Cardiac septum (tissue), 1 donor: ENCODE results near the gene KIAA0753. TPM values are rescaled to one million over a fixed set of nuclear protein-coding genes. Genes with fewer than 3 reads are reported as not detected.

Experiments used
- DNase-seq: peaks from one replicate; pipeline ENCODE4 v3.0.0-alpha.2; 2020; ENCODE audit warnings: low spot score
- intact Hi-C: fragments of 100-400 bp; cut with DNase I; formaldehyde crosslinking; loops from one replicate; pipeline ENCODE4 v1.14.0; 2022
- total RNA-seq: library from RNA; stranded (reverse); fragmentation: NEBNext Ultra II Directional; extraction: Animal tissue kit (Norgen Biotek cat#: 25700); gene quantifications from one replicate; pipeline ENCODE4 v1.2.1, GENCODE V29; 2021
- donor health status: DM: no; HTN: no; CAD: no.

KIAA0753 gene
- total RNA-seq, 1 donor from 2014 or later, result 7.8 TPM

DNA sequence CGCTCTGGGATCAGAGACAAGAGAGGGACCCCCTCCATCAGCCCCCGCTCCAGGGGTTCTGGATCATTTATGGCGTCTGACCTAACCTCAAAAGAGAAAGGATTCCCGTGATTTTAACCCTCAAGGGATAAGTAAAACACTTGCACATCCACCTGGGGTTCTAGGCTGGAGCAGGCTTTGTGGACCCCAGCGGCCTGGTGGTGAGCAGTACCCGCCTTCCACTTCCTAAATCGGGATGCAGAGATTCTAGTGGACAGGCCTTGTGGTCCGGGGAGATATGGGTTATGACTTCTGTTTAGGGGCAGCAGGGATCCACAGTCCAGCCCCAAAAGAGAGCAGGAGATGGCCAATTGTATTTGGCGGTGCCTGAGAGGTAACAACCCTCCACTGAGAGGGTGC, 83.5 kb downstream of the KIAA0753 start:
- intact Hi-C loops, result loop anchor here (10.0 kb wide), 1 partner anchor 82 kb away; no protein-coding TSS in a partner anchor
- no peak for DNase-seq

DNA sequence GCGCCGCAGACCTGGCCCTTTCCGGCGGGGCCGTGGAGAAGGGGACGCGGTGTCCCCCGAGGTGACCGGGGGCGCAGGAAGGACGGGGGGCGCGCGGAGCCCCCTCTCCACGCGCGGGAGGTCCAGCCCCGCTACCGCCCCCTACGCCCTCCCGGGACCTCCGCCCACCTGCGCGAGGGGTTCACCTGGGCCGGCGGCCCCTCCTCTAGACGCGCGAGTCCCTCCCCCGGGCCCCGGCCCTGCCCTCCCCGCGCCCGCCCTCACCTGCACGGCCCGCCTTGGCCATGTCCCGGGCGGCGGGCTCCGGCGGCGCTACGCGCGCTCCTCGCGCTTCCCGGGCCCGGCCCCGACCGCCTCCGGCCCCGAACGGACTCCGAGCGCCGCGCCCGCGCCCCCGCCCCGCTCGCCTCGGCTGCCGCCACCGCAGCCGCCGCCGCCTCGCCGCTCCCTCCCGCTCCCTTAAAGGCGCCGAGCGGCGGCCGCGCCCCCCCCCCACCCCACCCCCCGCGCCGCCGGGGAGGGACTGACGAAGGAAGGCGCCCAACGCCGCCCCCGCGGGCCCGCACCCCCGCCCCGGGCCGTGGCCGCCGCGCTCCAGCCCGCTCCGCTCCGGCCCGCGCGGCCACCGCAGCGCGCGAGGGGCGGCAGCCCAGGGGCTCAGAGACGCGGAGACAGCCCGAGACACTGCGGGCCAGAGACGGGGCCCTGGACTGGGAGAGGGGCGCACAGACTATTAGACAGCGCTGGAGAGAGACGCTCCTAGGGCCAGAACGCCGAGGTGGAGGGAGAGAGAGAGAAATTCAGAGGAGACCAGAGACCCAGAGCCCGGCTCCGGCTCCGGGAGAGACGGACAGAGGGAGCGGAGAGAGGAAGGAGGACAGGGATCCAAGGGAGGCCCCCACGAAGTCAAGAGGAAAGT, 84.1 kb downstream of the KIAA0753 start, which contains the start of gene PITPNM3:
TSS of gene PITPNM3 (minus strand) at position 435 of the 919 bp plus-strand sequence. CDS start at position 286, 149 bp downstream.
- no peak for DNase-seq
- intact Hi-C loops, result loop anchor here (10.0 kb wide), 1 partner anchor 82 kb away; no protein-coding TSS in a partner anchor

DNA sequence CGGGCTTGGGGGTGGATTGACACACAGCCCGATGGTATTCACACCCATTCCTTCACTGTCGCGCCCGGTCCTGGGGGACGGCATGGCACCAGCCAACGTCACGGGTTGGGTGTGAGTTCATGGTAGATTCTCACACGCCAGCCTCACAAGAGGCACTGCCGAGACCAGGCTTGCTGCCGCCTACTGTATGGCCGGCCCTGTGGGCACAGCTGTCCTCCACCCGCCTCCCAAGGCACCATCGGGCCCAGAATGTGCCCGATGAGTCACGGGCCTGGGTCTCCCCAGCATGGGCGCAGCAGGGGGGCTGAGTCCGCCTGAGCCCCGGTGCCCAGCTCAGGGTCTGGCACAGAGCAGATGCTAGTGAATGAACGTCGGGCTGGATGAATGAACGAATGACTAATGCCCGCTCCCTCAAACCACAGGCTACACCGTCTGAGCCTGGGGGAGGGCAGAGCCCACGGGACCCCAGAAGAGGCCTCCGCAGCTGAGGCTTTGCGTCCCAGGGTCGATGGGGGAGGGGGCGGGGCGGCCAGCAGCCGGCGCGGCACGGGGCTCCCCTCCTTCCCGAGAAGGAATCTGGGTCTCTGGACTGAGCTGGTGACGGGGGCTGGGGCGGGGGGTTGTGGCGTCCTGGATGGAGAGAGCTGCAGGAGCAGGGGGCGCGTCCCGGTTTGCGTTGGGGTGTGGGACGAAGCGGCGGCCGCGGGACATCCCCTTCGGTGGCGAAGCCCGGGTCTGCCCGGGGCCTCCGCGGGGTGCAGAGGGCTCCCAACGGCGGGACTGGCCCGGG, 85.0 kb downstream of the KIAA0753 start:
- intact Hi-C loops, result loop anchor here (10.0 kb wide), 1 partner anchor 81 kb away; no protein-coding TSS in a partner anchor
- DNase-seq, result no peak

DNA sequence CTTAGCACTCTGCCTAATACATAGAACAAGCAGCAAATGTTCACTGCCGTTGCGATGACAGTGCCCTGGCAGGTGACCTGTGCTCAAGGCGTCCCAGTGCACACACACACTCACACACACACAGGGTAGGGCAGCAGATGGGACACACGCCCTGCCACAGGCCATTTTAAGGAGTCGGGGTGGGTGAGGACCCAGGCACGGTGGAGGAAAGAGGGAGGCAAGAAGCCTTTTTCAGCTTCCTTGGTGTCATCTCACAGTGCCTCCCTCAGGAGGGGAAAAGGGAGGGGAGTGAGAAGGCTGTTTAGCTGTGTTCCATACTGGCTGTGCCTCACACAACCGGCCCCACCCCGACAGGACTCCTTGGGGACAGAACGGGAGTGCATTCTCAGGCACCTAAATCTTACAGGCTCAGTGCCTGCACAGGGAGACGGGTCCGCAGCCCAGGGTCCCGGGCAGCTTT, 85.6 kb downstream of the KIAA0753 start:
- intact Hi-C loops, result loop anchor here (10.0 kb wide), 1 partner anchor 80 kb away; no protein-coding TSS in a partner anchor

GRCh38 chr17:6554342-6554741, 86.2 kb downstream of the KIAA0753 start:
- intact Hi-C loops, result loop anchor here (10.0 kb wide), 1 partner anchor 80 kb away; no protein-coding TSS in a partner anchor

More for the DNA sequence above, 85.6 kb downstream of the KIAA0753 start:
- DNase-seq, result no peak

DNA sequence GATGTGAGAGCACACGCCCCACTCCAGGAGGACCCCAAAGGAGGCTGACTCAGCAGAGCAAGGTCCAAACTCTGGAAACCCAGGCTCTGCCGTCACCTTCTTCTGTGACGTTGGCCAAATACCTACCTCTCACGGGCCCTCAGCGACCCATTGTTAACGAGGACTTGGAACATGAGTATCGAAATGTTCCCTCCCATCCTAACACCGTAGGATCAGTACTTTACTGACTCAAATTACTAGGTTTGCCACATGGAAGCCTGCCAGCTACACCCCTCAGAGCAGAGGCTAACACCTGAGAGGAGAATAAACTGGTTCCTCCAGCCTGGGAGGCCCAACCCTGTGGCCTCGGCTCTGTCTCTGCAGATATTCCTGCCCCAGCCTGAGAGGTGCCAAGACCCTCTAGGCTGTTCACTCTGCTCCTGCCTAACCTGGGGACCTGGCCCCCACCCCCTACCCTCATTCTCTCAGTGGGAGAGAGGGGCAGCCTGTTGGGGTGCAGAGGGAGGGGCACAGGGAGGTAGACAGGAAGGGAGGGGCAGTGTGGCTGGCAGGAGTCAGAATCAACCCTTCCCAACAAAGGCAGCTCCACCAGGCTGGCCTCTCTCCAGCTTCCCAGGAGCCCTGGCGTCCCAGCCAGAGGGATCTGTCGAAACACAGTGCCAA, 88.5 kb downstream of the KIAA0753 start:
- intact Hi-C loops, result loop anchor here (10.0 kb wide), 1 partner anchor 77 kb away; no protein-coding TSS in a partner anchor
- DNase-seq, result no peak

More at GRCh38 chr17:6554342-6554741, 86.2 kb downstream of the KIAA0753 start:
- no peak for DNase-seq

GRCh38 chr17:6551356-6551755, 89.2 kb downstream of the KIAA0753 start:
- intact Hi-C loops, result loop anchor here (10.0 kb wide), 1 partner anchor 77 kb away; no protein-coding TSS in a partner anchor

GRCh38 chr17:6549384-6550036, 91.0 kb downstream of the KIAA0753 start:
- DNase-seq, result no peak
- intact Hi-C loops, result loop anchor here (10.0 kb wide), 1 partner anchor 75 kb away; no protein-coding TSS in a partner anchor

More at GRCh38 chr17:6551356-6551755, 89.2 kb downstream of the KIAA0753 start:
- DNase-seq, result no peak

DNA sequence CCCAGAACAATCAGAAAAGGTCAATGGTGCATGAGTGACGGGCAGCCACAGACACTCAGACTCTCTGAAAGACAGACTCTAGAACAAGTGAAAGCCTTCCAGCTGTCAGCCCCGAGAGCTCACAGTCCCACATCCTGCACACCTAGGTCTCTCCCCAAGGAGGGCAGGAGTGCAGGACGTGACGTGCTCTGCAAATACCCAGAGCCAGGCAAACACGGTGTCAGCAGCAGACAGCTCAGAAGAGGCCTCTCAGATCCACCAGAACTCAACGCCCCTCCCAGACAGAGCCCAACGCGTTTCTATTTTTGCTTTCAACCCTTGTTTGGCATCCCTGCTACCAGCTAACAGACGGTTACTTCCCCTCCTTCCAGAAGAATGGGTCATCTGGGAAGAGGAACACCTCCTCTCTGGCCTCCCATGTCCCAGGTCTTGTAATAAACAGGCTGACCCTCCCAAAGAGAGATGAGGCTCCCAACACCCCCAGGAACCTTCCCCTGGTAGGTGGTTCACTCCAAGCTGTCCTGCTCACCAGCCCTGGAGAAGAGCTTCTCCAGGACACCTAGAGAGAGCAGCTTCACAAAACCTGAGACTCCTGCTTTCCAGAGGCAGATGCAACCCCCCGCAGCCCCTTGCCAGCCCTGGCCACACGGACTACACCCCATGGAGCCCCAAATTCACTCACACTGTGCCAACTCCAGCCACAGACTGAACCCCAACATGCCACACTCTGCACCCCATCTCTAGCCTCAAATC, 91.8 kb downstream of the KIAA0753 start:
- intact Hi-C loops, result no loop called here
- DNase-seq, result no peak

DNA sequence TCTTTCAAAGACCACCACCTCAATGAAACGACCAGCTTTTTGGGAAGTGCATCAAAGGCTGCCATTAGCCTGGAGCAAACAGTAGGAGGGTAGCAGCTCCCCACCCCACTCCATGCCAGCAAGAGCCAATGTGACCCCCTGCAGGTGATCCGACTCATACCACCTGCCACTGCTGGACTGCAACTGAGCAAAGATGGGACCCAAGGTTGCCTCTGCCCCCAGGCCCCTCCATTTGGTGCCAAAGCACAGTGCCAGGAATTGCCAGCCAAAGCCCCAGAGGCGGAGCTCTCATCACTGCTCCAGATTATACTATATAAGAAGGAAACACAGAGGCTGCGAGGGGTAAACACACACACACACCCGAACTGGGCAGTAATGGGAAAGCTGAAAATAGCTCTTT, 92.5 kb downstream of the KIAA0753 start:
- intact Hi-C loops, result no loop called here
- no peak for DNase-seq

DNA sequence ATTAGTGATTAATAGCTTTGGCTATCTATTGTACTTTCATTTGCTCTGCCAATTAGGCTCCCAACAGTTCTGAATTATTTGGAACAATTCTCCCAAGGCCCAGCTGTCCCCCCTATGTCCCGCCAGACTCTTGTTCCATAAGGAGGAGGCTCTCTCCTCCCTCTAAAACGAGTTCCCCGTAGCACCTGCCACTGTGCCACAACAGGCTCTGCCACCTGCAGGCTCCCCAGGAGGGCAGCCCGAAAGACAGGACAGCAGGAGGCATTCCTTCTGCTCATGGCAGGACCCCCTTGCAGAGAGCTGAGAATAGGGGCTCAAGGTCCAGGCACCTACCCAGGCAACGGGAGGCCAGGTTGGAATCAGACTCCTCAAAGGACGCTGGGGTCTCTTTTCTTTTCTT, 93.2 kb downstream of the KIAA0753 start:
- no peak for DNase-seq
- intact Hi-C loops, result no loop called here

DNA sequence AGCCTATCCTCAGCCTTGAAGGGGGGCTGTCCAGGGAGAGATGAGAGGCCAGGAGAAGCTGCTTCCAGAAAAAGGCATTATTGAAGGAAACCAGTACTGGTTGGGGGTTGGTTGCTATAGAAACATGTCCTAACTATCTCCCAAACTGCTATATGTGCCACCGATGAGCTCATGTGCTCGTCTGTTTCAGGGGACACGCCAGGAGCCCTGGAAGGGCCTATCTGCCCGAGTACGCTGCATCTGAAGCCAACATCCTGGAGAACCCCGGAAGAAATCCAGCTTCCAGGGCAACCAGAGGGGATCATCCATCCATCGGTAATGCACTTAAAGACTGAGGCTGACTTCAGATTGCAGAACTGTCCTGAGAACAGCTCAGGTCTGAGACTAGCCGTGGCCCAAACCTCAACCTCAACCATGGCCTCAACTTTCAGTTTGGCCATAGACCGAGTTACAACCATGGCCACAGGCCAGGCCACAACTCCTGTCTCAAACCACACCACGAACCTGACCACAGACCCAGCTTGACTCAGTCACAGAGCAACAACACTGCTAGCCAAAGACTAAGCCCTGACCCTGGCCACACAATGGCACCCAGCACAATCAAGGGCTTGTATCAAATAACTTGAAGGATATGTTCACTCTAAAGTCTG, 94.3 kb downstream of the KIAA0753 start:
- DNase-seq, result no peak

DNA sequence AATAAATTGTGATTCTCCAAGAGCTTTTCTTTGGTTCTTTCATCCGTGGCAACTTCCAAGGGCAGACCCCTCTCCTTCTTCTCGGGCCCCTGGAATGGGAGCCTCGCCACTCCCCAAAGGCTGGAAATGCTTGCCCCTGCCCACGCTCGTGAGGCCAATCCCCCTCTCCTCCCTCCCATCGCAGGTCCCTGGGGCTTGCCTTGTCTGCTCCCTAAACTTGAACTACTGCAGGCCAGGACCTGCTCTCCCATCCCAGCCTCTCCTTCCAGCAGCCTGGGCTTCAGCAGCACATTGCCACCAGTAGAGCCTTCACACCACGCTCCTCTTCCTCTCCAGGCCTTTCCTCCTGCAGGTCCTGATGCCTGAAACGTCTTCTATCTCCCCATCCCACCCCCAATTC, 95.2 kb downstream of the KIAA0753 start:
- intact Hi-C loops, result no loop called here
- DNase-seq, result no peak

More for the DNA sequence above, 94.3 kb downstream of the KIAA0753 start:
- intact Hi-C loops, result no loop called here

GRCh38 chr17:6544011-6544370, 96.5 kb downstream of the KIAA0753 start:
- no peak for DNase-seq

DNA sequence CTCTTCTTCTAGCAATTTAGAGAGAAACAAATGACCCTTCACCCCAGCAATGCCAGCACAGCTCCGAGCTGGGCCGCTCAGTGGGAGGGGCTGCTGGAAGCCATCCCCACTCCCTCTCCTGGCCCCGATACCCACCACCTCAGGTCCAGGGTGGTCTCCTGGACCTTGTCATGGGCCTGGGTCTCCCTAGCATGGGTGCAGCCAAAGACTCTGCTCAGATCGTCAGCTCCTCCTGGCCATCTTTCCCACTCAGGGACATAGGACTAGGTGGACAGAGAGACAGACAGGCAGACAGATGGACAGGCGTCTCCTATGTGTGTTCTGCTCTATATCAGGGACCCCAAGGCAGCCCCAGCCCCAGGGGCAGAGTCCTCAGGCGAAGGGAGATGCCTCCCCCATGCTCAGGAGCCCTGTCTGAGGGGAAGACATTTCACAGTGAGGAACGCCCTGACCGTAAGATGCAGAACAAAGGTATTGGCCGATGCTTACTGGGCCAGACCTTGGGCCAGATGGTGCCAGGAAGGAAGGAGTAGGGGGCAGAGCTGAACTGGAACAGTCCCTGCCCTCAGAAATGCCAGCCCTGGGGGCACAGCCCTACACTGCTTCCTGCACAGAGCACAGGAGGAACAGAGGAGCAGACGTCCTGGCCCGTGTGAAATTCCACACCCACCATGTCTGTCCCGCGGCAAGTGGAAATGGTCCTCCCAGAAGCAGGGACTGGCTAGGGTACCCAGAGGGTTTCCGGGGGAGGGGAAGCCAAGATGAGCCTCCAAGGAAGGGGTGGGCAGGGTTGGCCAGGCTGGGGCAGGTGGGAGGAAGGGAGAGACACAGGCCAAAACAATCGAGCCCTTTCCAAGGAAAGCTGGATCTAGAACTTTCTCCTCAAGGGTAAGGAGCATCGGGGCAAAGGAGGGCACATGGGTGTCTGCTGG, 97.2 kb downstream of the KIAA0753 start:
- intact Hi-C loops, result no loop called here
- DNase-seq, result no peak

More at GRCh38 chr17:6544011-6544370, 96.5 kb downstream of the KIAA0753 start:
- intact Hi-C loops, result no loop called here

- no peak for DNase-seq
- intact Hi-C loops, result no loop called here
Measured at GRCh38 chr17:6542577-6542976, 97.9 kb downstream of the KIAA0753 start.
